GM10266 (cell line): ENCODE results near the gene EIF4G1.

Source experiments
- DNase-seq: peaks from one replicate; pipeline ENCODE4 v3.0.0; 2012; ENCODE audit errors: extremely low spot score
- CTCF ChIP-seq: IDR thresholded peaks from 2 replicates; pipeline ENCODE4 v1.5.1; 2012; ENCODE audit warnings: mild to moderate bottlenecking, low read depth; ENCODE audit not compliant: control insufficient read depth, insufficient read depth; ENCODE audit errors: missing control alignments

EIF4G1 gene

GRCh38 chr3:184296616-184297015 is 17.8 kb upstream of the EIF4G1 start:
- TF ChIP-seq CTCF = no peak
- DNase-seq = no peak

GRCh38 chr3:184298759-184299487 is 15.5 kb upstream of the EIF4G1 start, which contains the start of gene PSMD2:
PSMD2 (plus strand) TSS chr3:184299241; CDS start chr3:184299267, 26 bp downstream.
- peak; percentile 100 for DNase-seq
- no peak for TF ChIP-seq CTCF

GRCh38 chr3:184299488-184300377 is 14.7 kb upstream of the EIF4G1 start:
- no peak for DNase-seq
- no peak for TF ChIP-seq CTCF

- TF ChIP-seq CTCF = no peak
- no peak for DNase-seq
Measured at GRCh38 chr3:184300378-184300720, 14.1 kb upstream of the EIF4G1 start.

GRCh38 chr3:184305577-184305976 is 8.8 kb upstream of the EIF4G1 start:
- TF ChIP-seq CTCF = peak; percentile 30
- no peak for DNase-seq

GRCh38 chr3:184306341-184306972 is 7.9 kb upstream of the EIF4G1 start:
- no peak for TF ChIP-seq CTCF
- DNase-seq = no peak
